ENCODE data around the gene CIAO1. TPM values are rescaled to one million over a fixed set of nuclear protein-coding genes. Genes with fewer than 3 reads are reported as not detected.

The CIAO1 gene
- total and polyA plus RNA-seq, 2 of the 13 experiments (the other 11 are each of a cell fraction or from before 2014, with no cell fraction given), result 99.3 to 120 TPM

DNA sequence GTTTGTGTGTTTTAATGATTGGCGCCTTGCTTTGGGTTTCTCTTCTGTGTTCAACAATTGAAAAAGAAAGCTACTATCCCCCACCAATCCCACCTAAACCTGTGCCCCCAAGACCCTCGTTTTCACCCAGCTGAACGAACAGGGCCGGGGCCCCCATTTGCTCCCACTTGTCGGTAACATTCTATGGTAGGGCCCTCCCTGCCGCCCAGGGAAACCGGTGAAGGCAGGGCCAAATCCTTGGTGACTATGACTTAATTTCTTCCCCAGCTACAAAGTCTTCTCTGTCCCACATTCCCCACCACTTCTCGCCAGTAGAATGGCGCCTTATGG lies 39.9 kb downstream of the CIAO1 start (continued):
- TF ChIP-seq, protein P1, sequence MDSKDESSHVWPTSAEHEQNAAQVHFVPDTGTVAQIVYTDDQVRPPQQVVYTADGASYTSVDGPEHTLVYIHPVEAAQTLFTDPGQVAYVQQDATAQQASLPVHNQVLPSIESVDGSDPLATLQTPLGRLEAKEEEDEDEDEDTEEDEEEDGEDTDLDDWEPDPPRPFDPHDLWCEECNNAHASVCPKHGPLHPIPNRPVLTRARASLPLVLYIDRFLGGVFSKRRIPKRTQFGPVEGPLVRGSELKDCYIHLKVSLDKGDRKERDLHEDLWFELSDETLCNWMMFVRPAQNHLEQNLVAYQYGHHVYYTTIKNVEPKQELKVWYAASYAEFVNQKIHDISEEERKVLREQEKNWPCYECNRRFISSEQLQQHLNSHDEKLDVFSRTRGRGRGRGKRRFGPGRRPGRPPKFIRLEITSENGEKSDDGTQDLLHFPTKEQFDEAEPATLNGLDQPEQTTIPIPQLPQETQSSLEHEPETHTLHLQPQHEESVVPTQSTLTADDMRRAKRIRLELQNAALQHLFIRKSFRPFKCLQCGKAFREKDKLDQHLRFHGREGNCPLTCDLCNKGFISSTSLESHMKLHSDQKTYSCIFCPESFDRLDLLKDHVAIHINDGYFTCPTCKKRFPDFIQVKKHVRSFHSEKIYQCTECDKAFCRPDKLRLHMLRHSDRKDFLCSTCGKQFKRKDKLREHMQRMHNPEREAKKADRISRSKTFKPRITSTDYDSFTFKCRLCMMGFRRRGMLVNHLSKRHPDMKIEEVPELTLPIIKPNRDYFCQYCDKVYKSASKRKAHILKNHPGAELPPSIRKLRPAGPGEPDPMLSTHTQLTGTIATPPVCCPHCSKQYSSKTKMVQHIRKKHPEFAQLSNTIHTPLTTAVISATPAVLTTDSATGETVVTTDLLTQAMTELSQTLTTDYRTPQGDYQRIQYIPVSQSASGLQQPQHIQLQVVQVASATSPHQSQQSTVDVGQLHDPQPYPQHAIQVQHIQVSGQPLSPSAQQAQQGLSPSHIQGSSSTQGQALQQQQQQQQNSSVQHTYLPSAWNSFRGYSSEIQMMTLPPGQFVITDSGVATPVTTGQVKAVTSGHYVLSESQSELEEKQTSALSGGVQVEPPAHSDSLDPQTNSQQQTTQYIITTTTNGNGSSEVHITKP (CRISPR knock-in tag; IDR thresholded peaks at IDR 0.05; ENCODE audit: low read depth), result no peak
- TF ChIP-seq ZFP37 (CRISPR knock-in tag; IDR thresholded peaks at IDR 0.05; ENCODE audit: borderline replicate concordance), result no peak
- TF ChIP-seq, protein P2, sequence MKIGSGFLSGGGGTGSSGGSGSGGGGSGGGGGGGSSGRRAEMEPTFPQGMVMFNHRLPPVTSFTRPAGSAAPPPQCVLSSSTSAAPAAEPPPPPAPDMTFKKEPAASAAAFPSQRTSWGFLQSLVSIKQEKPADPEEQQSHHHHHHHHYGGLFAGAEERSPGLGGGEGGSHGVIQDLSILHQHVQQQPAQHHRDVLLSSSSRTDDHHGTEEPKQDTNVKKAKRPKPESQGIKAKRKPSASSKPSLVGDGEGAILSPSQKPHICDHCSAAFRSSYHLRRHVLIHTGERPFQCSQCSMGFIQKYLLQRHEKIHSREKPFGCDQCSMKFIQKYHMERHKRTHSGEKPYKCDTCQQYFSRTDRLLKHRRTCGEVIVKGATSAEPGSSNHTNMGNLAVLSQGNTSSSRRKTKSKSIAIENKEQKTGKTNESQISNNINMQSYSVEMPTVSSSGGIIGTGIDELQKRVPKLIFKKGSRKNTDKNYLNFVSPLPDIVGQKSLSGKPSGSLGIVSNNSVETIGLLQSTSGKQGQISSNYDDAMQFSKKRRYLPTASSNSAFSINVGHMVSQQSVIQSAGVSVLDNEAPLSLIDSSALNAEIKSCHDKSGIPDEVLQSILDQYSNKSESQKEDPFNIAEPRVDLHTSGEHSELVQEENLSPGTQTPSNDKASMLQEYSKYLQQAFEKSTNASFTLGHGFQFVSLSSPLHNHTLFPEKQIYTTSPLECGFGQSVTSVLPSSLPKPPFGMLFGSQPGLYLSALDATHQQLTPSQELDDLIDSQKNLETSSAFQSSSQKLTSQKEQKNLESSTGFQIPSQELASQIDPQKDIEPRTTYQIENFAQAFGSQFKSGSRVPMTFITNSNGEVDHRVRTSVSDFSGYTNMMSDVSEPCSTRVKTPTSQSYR (CRISPR knock-in tag; IDR thresholded peaks at IDR 0.05; ENCODE audit: borderline replicate concordance), result no peak
- 0 out of 2 replicates have a peak, but pooled peaks have one; percentile 0 for TF ChIP-seq ZNF567 (CRISPR knock-in tag; IDR thresholded peaks at IDR 0.05; ENCODE audit: borderline replicate concordance)
- no peak for TF ChIP-seq THAP11 (CRISPR knock-in tag; IDR thresholded peaks at IDR 0.05)
- TF ChIP-seq, protein P3, sequence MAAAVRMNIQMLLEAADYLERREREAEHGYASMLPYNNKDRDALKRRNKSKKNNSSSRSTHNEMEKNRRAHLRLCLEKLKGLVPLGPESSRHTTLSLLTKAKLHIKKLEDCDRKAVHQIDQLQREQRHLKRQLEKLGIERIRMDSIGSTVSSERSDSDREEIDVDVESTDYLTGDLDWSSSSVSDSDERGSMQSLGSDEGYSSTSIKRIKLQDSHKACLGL (CRISPR knock-in tag; IDR thresholded peaks at IDR 0.05), result no peak
- TF ChIP-seq NFE2 (CRISPR knock-in tag; IDR thresholded peaks at IDR 0.05), result no peak
- TF ChIP-seq HMGA1 (CRISPR knock-in tag; conservative IDR thresholded peaks at IDR 0.05), result no peak
- no peak for TF ChIP-seq KLF11 (CRISPR knock-in tag; IDR thresholded peaks at IDR 0.05)
- TF ChIP-seq ZNF614 (CRISPR knock-in tag; IDR thresholded peaks at IDR 0.05; ENCODE audit: borderline replicate concordance), result no peak
- TF ChIP-seq ZC3H4 (CRISPR knock-in tag; IDR thresholded peaks at IDR 0.05; ENCODE audit: borderline replicate concordance), result 0 out of 2 replicates have a peak, but pooled peaks have one; percentile 41
- TF ChIP-seq, protein P4, sequence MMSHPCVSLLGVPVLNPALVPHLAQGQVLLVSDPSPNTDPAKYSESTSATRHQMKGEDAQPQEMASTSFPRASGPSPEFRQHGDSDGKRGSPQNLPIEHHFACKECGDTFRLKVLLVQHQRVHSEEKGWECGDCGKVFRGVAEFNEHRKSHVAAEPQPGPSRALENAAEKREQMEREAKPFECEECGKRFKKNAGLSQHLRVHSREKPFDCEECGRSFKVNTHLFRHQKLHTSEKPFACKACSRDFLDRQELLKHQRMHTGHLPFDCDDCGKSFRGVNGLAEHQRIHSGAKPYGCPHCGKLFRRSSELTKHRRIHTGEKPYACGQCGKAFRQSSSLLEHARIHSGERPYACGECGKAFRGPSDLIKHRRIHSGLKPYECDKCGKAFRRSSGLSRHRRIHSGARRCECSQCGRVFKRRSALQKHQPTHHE (CRISPR knock-in tag; IDR thresholded peaks at IDR 0.05; ENCODE audit: borderline replicate concordance), result no peak
- TF ChIP-seq ZBTB1 (CRISPR knock-in tag; IDR thresholded peaks at IDR 0.05; ENCODE audit: borderline replicate concordance), result no peak
- TF ChIP-seq, protein P5, sequence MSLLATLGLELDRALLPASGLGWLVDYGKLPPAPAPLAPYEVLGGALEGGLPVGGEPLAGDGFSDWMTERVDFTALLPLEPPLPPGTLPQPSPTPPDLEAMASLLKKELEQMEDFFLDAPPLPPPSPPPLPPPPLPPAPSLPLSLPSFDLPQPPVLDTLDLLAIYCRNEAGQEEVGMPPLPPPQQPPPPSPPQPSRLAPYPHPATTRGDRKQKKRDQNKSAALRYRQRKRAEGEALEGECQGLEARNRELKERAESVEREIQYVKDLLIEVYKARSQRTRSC (CRISPR knock-in tag; IDR thresholded peaks at IDR 0.05; ENCODE audit: low read depth), result 0 out of 2 replicates have a peak, but pooled peaks have one; percentile 5
- TF ChIP-seq, protein P6, sequence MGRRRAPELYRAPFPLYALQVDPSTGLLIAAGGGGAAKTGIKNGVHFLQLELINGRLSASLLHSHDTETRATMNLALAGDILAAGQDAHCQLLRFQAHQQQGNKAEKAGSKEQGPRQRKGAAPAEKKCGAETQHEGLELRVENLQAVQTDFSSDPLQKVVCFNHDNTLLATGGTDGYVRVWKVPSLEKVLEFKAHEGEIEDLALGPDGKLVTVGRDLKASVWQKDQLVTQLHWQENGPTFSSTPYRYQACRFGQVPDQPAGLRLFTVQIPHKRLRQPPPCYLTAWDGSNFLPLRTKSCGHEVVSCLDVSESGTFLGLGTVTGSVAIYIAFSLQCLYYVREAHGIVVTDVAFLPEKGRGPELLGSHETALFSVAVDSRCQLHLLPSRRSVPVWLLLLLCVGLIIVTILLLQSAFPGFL (CRISPR knock-in tag; IDR thresholded peaks at IDR 0.05), result no peak
- TF ChIP-seq, protein P7, sequence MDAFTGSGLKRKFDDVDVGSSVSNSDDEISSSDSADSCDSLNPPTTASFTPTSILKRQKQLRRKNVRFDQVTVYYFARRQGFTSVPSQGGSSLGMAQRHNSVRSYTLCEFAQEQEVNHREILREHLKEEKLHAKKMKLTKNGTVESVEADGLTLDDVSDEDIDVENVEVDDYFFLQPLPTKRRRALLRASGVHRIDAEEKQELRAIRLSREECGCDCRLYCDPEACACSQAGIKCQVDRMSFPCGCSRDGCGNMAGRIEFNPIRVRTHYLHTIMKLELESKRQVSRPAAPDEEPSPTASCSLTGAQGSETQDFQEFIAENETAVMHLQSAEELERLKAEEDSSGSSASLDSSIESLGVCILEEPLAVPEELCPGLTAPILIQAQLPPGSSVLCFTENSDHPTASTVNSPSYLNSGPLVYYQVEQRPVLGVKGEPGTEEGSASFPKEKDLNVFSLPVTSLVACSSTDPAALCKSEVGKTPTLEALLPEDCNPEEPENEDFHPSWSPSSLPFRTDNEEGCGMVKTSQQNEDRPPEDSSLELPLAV (CRISPR knock-in tag; conservative IDR thresholded peaks at IDR 0.05; ENCODE audit: low read depth), result no peak
- no peak for TF ChIP-seq ZNF232 (CRISPR knock-in tag; IDR thresholded peaks at IDR 0.05; ENCODE audit: borderline replicate concordance)
- TF ChIP-seq ZNF17 (CRISPR knock-in tag; IDR thresholded peaks at IDR 0.05), result no peak

Data from HepG2 (cell line).